Vagina (tissue), 2 donors: ENCODE results near the gene C21orf91. TPM values are rescaled to one million over a fixed set of nuclear protein-coding genes. Genes with fewer than 3 reads are reported as not detected.

Source experiments
- DNase-seq, 2 donors: peaks; one replicate each; pipeline ENCODE4 v3.0.0-alpha.2; 2017; ENCODE audit errors: extremely low spot score in 2 of 2
- H3K27ac ChIP-seq: fragments of 200-600 bp; sonication (generic); one replicate; pipeline ENCODE4 v1.5.1; 2019
- H3K27me3 ChIP-seq: fragments of 200-600 bp; sonication (generic); one replicate; pipeline ENCODE4 v1.5.1; 2019
- H3K36me3 ChIP-seq, 2 donors: fragments of 200-600 bp; sonication (generic); one replicate each; pipeline ENCODE4 v1.5.1; 2017 to 2019
- H3K4me1 ChIP-seq: fragments of 200-600 bp; sonication (generic); one replicate; pipeline ENCODE4 v1.5.1; 2019
- H3K4me3 ChIP-seq, 2 donors: fragments of 200-600 bp; sonication (generic); 1 replicate in 1 of 2; 2 replicates in 1 of 2; pipeline ENCODE4 v1.5.1; 2016 to 2019
- H3K9me3 ChIP-seq: fragments of 200-600 bp; sonication (generic); one replicate; pipeline ENCODE4 v1.5.1; 2019
- CTCF ChIP-seq, 3 experiments: fragments of 450-650 bp in 2 of 3; fragments of 200-600 bp in 1 of 3; sonication (generic) in 1 of 3; IDR thresholded peaks; one replicate each; pipeline ENCODE4 v1.5.1; 2017 to 2019; ENCODE audit warnings: antibody characterized with exemption in 3 of 3, mild to moderate bottlenecking in 2 of 3, moderate library complexity in 2 of 3
- POLR2A ChIP-seq, 2 donors: fragments of 450-650 bp; IDR thresholded peaks; one replicate each; pipeline ENCODE4 v1.6.1; 2017; ENCODE audit warnings: antibody characterized with exemption in 2 of 2, mild to moderate bottlenecking in 2 of 2, moderate library complexity in 2 of 2
- POLR2AphosphoS5 ChIP-seq, 2 donors: sonication (generic); formaldehyde crosslinking; IDR thresholded peaks; one replicate each; pipeline ENCODE4 v1.9.0; 2017; ENCODE audit warnings: antibody characterized with exemption in 2 of 2, mild to moderate bottlenecking in 2 of 2, low read depth in 1 of 2; ENCODE audit not compliant: insufficient read depth in 1 of 2
- intact Hi-C: fragments of 100-400 bp; cut with DNase I; formaldehyde crosslinking; loops from one replicate; pipeline ENCODE4 v1.15.1; 2023
- total RNA-seq: library from RNA; depleted of rRNA; stranded (reverse); fragments of >200 nt; gene quantifications from one replicate; pipeline ENCODE4 v1.2.3, GENCODE V29; 2016

Gene C21orf91
- total RNA-seq, 1 donor from 2014 or later: 8.6 TPM

DNA sequence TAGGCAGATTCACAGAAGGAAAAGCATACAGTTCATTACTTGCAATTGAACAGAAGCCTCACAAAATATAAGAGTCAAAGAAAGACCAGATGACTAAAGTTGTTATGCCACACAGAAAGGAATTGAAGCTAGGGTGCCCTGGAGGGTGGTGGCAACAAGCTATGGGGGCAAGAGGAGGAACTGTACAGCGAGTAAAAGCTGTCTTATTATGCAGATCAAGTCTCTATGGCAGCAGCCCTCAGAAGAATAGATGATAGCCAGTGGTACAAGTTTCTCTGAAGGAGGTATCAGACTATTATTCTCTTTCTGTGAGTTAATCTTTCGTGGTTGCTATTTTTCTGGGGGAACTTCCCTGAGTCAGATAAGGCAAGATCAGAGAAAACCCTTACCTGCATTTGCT lies 72.2 kb downstream of the C21orf91 start:
- intact Hi-C loops: no loop called here
- H3K4me3 ChIP-seq: no peak overlapping the region
- DNase-seq: no peak

DNA sequence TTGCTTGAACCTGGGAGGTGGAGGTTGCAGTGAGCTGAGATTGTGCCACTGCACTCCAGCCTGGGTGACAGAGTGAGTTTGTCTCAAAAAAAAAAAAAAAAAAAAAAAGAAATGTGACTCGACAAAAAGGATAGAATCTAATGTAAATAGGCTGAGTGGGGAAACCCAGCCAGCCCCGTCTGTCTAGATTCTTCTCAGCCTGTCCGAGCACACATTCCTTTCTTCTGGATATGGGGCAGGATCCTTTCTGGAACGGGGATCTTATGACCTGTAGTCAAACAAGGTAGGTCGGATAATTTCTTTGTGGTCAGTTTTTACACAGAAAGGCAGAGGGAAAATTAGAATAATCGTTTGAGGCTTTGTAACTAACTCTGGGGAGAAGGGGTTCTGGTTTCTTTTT lies 74.1 kb downstream of the C21orf91 start:
- Histone ChIP-seq H3K9me3 (no peaks in the 10 kb centered on the region), H3K4me1 (no peaks in the 10 kb centered on the region), H3K36me3 (no peaks in the 10 kb centered on the region), H3K27ac (no peak overlapping the region), H3K27me3 (no peaks in the 10 kb centered on the region), H3K4me3 (no peak overlapping the region)
- TF ChIP-seq CTCF (IDR thresholded peaks at IDR 0.05) (no peak), POLR2A (IDR thresholded peaks at IDR 0.05) (no peak), POLR2AphosphoS5 (IDR thresholded peaks at IDR 0.05; ENCODE audit: insufficient read depth in 1 of 2, low read depth in 1 of 2) (no peak)
- intact Hi-C loops: no loop called here
- DNase-seq: no peak

More for the DNA sequence above, 72.2 kb downstream of the C21orf91 start:
- no peaks in the 10 kb centered on the region for H3K4me1 ChIP-seq
- H3K27ac ChIP-seq: no peak overlapping the region
- TF ChIP-seq POLR2A (IDR thresholded peaks at IDR 0.05): no peak
- no peak for TF ChIP-seq CTCF (IDR thresholded peaks at IDR 0.05)
- no peak for TF ChIP-seq POLR2AphosphoS5 (IDR thresholded peaks at IDR 0.05; ENCODE audit: insufficient read depth in 1 of 2, low read depth in 1 of 2)
- no peaks in the 10 kb centered on the region for H3K9me3 ChIP-seq
- H3K36me3 ChIP-seq: no peaks in the 10 kb centered on the region
- no peaks in the 10 kb centered on the region for H3K27me3 ChIP-seq

DNA sequence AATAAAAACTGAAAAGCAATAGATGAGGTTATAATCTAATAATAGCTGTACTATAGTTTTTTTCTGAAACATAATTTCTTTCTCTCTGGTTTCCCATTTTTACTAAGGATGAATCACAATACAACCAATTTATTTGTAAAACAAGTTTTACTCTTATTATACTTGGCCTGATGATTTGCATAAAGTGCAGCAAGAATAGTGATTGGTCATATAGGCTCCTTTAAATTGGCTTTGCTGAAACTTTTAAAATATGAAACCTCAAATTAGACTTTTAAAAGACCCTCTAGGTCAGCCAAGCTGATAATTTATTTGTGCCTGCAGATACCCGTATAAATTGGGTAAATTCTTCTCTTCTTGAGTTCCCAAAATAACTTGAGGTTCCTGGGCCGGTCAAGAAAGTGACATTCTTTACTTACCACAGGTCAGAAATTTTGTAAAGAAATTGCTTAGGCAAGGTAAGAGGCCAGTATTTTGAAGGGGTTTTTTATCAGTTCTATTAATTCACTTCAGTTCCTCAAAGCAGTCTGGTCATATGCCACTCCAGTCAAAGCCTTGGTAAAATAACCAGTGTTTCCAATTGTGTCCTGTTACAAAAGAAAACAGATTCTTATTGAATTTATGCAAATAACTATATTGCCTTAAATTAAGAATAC lies 76.1 kb downstream of the C21orf91 start:
- Histone ChIP-seq H3K4me1 (no peaks in the 10 kb centered on the region), H3K27ac (no peak overlapping the region), H3K9me3 (no peaks in the 10 kb centered on the region), H3K4me3 (no peak overlapping the region), H3K27me3 (no peaks in the 10 kb centered on the region), H3K36me3 (no peaks in the 10 kb centered on the region)
- no peak for TF ChIP-seq POLR2AphosphoS5 (IDR thresholded peaks at IDR 0.05; ENCODE audit: insufficient read depth in 1 of 2, low read depth in 1 of 2)
- TF ChIP-seq CTCF (IDR thresholded peaks at IDR 0.05): no peak
- no peak for TF ChIP-seq POLR2A (IDR thresholded peaks at IDR 0.05)
- no peak for DNase-seq
- intact Hi-C loops: no loop called here

GRCh38 chr21:17742181-17742580 lies 77.0 kb downstream of the C21orf91 start:
- no peak overlapping the region for H3K27ac ChIP-seq
- H3K36me3 ChIP-seq: no peaks in the 10 kb centered on the region
- H3K4me1 ChIP-seq: no peaks in the 10 kb centered on the region
- no peak for DNase-seq
- intact Hi-C loops: no loop called here
- H3K9me3 ChIP-seq: no peaks in the 10 kb centered on the region
- H3K27me3 ChIP-seq: no peaks in the 10 kb centered on the region
- TF ChIP-seq CTCF (IDR thresholded peaks at IDR 0.05) (no peak), POLR2A (IDR thresholded peaks at IDR 0.05) (no peak), POLR2AphosphoS5 (IDR thresholded peaks at IDR 0.05; ENCODE audit: insufficient read depth in 1 of 2, low read depth in 1 of 2) (no peak)
- H3K4me3 ChIP-seq: no peak overlapping the region

Other genes starting within 250 kb of the C21orf91 start
- gene BTG3, start 206.5 kb downstream of the C21orf91 start, total RNA-seq: 70.0 TPM